Heart right ventricle (tissue), 16 donors: ENCODE measurements around the gene POSTN. TPM values are rescaled to one million over a fixed set of nuclear protein-coding genes. Genes with fewer than 3 reads are reported as not detected.

Experiments
- ATAC-seq, 8 donors: fragments of 200-7000 bp; cut with Tn5 transposase; one replicate each; pipeline ENCODE4 v1.9.1; 2020; ENCODE audit warnings: mild to moderate bottlenecking in 8 of 8, moderate library complexity in 8 of 8, moderate number of reproducible peaks in 1 of 8
- DNase-seq, 2 donors: peaks; one replicate each; pipeline ENCODE4 v3.0.0-alpha.2; 2020
- H3K27ac ChIP-seq, 10 donors: fragments of 200-600 bp; sonication (generic) in 2 of 10; one replicate each; pipeline versions ENCODE4 v1.5.0 to v1.8.0; 2020 to 2022; ENCODE audit warnings: mild to moderate bottlenecking in 3 of 10
- H3K27me3 ChIP-seq, 7 donors: fragments of 200-600 bp; one replicate each; pipeline ENCODE4 v1.8.0; 2021 to 2022; ENCODE audit warnings: mild to moderate bottlenecking in 2 of 7
- H3K36me3 ChIP-seq, 9 donors: fragments of 200-600 bp; sonication (generic) in 1 of 9; one replicate each; pipeline versions ENCODE4 v1.5.0 to v1.8.0; 2020 to 2022; ENCODE audit warnings: mild to moderate bottlenecking in 2 of 9
- H3K4me1 ChIP-seq, 9 donors: fragments of 200-600 bp; sonication (generic) in 1 of 9; one replicate each; pipeline versions ENCODE4 v1.5.0 to v1.8.0; 2020 to 2022; ENCODE audit warnings: mild to moderate bottlenecking in 4 of 9
- H3K4me3 ChIP-seq, 10 donors: fragments of 200-600 bp; sonication (generic) in 2 of 10; one replicate each; pipeline versions ENCODE4 v1.5.0 to v1.8.0; 2020 to 2022; ENCODE audit warnings: mild to moderate bottlenecking in 7 of 10, moderate library complexity in 2 of 10
- H3K9me3 ChIP-seq, 11 donors: fragments of 200-600 bp in 10 of 11; sonication (generic) in 2 of 11; one replicate each; pipeline versions ENCODE4 v1.5.0 to v1.8.0; 2013 to 2022; ENCODE audit warnings: mild to moderate bottlenecking in 2 of 11, control low read depth in 1 of 11, moderate library complexity in 1 of 11
- CTCF ChIP-seq, 9 donors: fragments of 200-600 bp; sonication (generic) in 2 of 9; IDR thresholded peaks; one replicate each; pipeline versions ENCODE4 v1.5.0 to v1.8.0; 2021 to 2022; ENCODE audit warnings: antibody characterized with exemption in 9 of 9, mild to moderate bottlenecking in 5 of 9, moderate library complexity in 1 of 9
- WGBS, 2 donors: extraction: QIAGEN DNeasy Blood & Tissue Kit; methylation state at CpG; one replicate each; pipeline ENCODE4 v1.1.7; 2013; ENCODE audit warnings: inconsistent platforms in 1 of 2; 5-methylcytosine and 5-hydroxymethylcytosine counted together
- intact Hi-C, 10 donors: fragments of 100-400 bp; cut with DNase I; formaldehyde crosslinking; loops; one replicate each; pipeline versions ENCODE4 v1.11.1 to v1.14.2; 2022
- polyA plus RNA-seq, 2 donors: library from polyadenylated mRNA; stranded (reverse); fragments of 200-250 nt; gene quantifications; one replicate each; pipeline ENCODE4 v1.2.3, GENCODE V29; 2013
- total RNA-seq, 10 donors: library from RNA; stranded (reverse); fragmentation: NEBNext Ultra II Directional in 3 of 10; extraction: Animal tissue kit (Norgen Biotek cat#: 25700) in 3 of 10; gene quantifications; one replicate each; pipeline versions ENCODE4 v1.2.1 to v1.2.4, GENCODE V29; 2021 to 2023
- donor health status: Arrhythmogenic right ventricular cardiomyopathy.
- donor health status: ischemic (EF 13 %, LVEDD 7.1; RV severe dilation, severe dysfunction).
- donor health status: healthy with polysubstance abuse.
- donor health status: DM: no; HTN: yes; CAD: no.
- donor health status: DM: no; HTN: no; CAD: no.
- donor health status: ischemic (EF 25% LVEDD 6.9; RV normal size, moderate dysfunction).
- donor health status: ischemic (EF 25% LVEDD 5.7; RV mildly dilated, moderate dysfunction).
- donor health status: healthy.
- donor health status: DM: yes; HTN: yes; CAD: no.
- donor health status: Ischemic cardiomyopathy.
- donor health status: ischemic (EF 35%, LVEDD 5.7; RV mildly dilated, moderate dysfunction).
- donor health status: nonischemic (EF 11% LVEDD 7.7; RV severe dilation, severe dysfunction).
- donor health status: DM: yes; HTN: yes; CAD: no.
- donor health status: PGD.
- donor health status: ischemic (EF 29% LVEDD 5.4; RV normal size, mild dysfunction).
- donor health status: nonischemic (EF 23%, LVEDD 6.1; RV moderate dilation, normal function).

Gene POSTN
- total and polyA plus RNA-seq, 12 donors: 3.7 to 112 (median 20.6) TPM

GRCh38 chr13:37608750-37609339, 10.3 kb upstream of the POSTN start:
- H3K4me3 ChIP-seq: no peak overlapping the region
- ATAC-seq: no peak
- DNase-seq: no peak
- no peaks in the 10 kb centered on the region for H3K4me1 ChIP-seq
- no peak overlapping the region for H3K27ac ChIP-seq
- no peaks in the 10 kb centered on the region for H3K27me3 ChIP-seq
- TF ChIP-seq CTCF (IDR thresholded peaks at IDR 0.05): peak in 8 of 9 donors; percentile 14 to 50 (median 42)
- WGBS, 2 donors: 71 to 83% methylated on average over 1 of the region's 1 CpG
- no peaks in the 10 kb centered on the region for H3K36me3 ChIP-seq
- H3K9me3 ChIP-seq: peaks cover 0 to 18% (median 0%) of the 10 kb centered on the region in 11 donors
- intact Hi-C loops: loop anchor here in 5 of 10 donors (10.0 kb wide), 1 partner anchor 534 kb away; no protein-coding TSS in a partner anchor

- Histone ChIP-seq H3K4me3 (no peak overlapping the region), H3K9me3 (peaks cover 0 to 15% (median 0%) of the 10 kb centered on the region in 11 donors), H3K27me3 (no peaks in the 10 kb centered on the region), H3K36me3 (no peaks in the 10 kb centered on the region), H3K27ac (no peak overlapping the region), H3K4me1 (peaks cover 0 to 8% (median 0%) of the 10 kb centered on the region in 9 donors)
- no peak for DNase-seq
- peak; percentile 40 to 81 (median 68) for TF ChIP-seq CTCF (IDR thresholded peaks at IDR 0.05)
- 71 to 73% methylated on average over 5 of the region's 5 CpGs for WGBS, 2 donors
- ATAC-seq: peak in 3 of 8 donors; percentile 25 to 55 (median 46)
- intact Hi-C loops: loop anchor here in 8 of 10 donors (1.0 to 10.0 kb wide), 5 partner anchors 494 to 528 kb away; partner anchors contain the start of gene CSNK1A1L (in 2 of the 8)
These were observed 4.3 kb upstream of the POSTN start for GRCh38 chr13:37602733-37603381.

GRCh38 chr13:37601648-37602440, 3.3 kb upstream of the POSTN start:
- DNase-seq (no peak), ATAC-seq (no peak)
- no peaks in the 10 kb centered on the region for H3K27me3 ChIP-seq
- H3K36me3 ChIP-seq: no peaks in the 10 kb centered on the region
- no peak overlapping the region for H3K4me3 ChIP-seq
- intact Hi-C loops: loop anchor here in 8 of 10 donors (1.0 to 10.0 kb wide), 5 partner anchors 493 to 527 kb away; partner anchors contain the start of gene CSNK1A1L (in 2 of the 8)
- H3K4me1 ChIP-seq: peaks cover 0 to 11% (median 0%) of the 10 kb centered on the region in 9 donors
- no peak overlapping the region for H3K27ac ChIP-seq
- TF ChIP-seq CTCF (IDR thresholded peaks at IDR 0.05): no peak
- peaks cover 0 to 6% (median 0%) of the 10 kb centered on the region in 11 donors for H3K9me3 ChIP-seq
- 64 to 72% methylated on average over 3 of the region's 3 CpGs for WGBS, 2 donors

- no peak for DNase-seq
- Histone ChIP-seq H3K36me3 (no peaks in the 10 kb centered on the region), H3K9me3 (no peaks in the 10 kb centered on the region), H3K27me3 (no peaks in the 10 kb centered on the region), H3K27ac (no peak overlapping the region), H3K4me3 (no peak overlapping the region), H3K4me1 (peaks cover 0 to 18% (median 6%) of the 10 kb centered on the region in 9 donors)
- ATAC-seq: no peak
- TF ChIP-seq CTCF (IDR thresholded peaks at IDR 0.05): no peak
- intact Hi-C loops: loop anchor here in 2 of 10 donors (2.0 to 10.0 kb wide), 3 partner anchors 305 to 1285 kb away; no protein-coding TSS in a partner anchor
- 40 to 58% methylated on average over 2 of the region's 2 CpGs for WGBS, 2 donors
These were observed 951 bp upstream of the POSTN start for GRCh38 chr13:37599519-37599918.
